SK-N-SH (cell line): ENCODE data around the gene NFIA. TPM values are rescaled to one million over a fixed set of nuclear protein-coding genes. Genes with fewer than 3 reads are reported as not detected.

Experiments
- CTCF ChIA-PET: fragments of 300-600, 350-600 bp; formaldehyde crosslinking; extraction: SDS; loops from one replicate; lab custom pipeline; 2021; lab: Yijun Ruan, JAX
- POLR2A ChIA-PET: fragments of 350-600 bp; sonication (Branson Sonifier 250); formaldehyde crosslinking; extraction: SDS; loops from one replicate; lab custom pipeline; 2020; ENCODE audit warnings: antibody characterized with exemption, inconsistent platforms; lab: Yijun Ruan, JAX
- DNase-seq: peaks from one replicate; pipeline ENCODE4 v3.0.0; 2012
- H2AFZ ChIP-seq: fragments of 200-600 bp; sonication (generic); 2 replicates; pipeline ENCODE4 v1.8.1; 2016; ENCODE audit warnings: antibody characterized with exemption, mild to moderate bottlenecking, low read depth
- H3F3A ChIP-seq: fragments of 200-600 bp; sonication (generic); replicated peaks from 2 replicates; pipeline ENCODE3; 2016; ENCODE audit warnings: antibody characterized with exemption, mild to moderate bottlenecking; ENCODE audit not compliant: insufficient read depth
- H3K27ac ChIP-seq, 2 experiments: fragments of 200-500 bp in 1 of 2; fragments of 200-600 bp in 1 of 2; sonication (Bioruptor generic) in 1 of 2; sonication (generic), shearing (Covaris generic) in 1 of 2; 2 replicates each; pipeline versions ENCODE4 v1.5.1 to v1.6.1; 2014 to 2016; ENCODE audit warnings: low read depth in 2 of 2, inconsistent platforms in 1 of 2, low read length in 1 of 2, mild to moderate bottlenecking in 1 of 2, mixed read lengths in 1 of 2
- H3K27me3 ChIP-seq: fragments of 200-600 bp; sonication (generic), shearing (Covaris generic); 2 replicates; pipeline ENCODE4 v1.6.1; 2016; ENCODE audit warnings: mixed run types; ENCODE audit not compliant: insufficient read depth
- H3K36me3 ChIP-seq, 2 experiments: fragments of 200-500 bp in 1 of 2; fragments of 200-600 bp in 1 of 2; sonication (Bioruptor generic) in 1 of 2; sonication (generic) in 1 of 2; replicated peaks in 1 of 2; 2 replicates each; pipeline versions ENCODE3 to v1.5.1; 2014 to 2016; ENCODE audit warnings: low read length in 1 of 2, mild to moderate bottlenecking in 1 of 2; ENCODE audit not compliant: insufficient read depth in 2 of 2, control insufficient read depth in 1 of 2
- H3K4me1 ChIP-seq, 2 experiments: fragments of 200-500 bp in 1 of 2; fragments of 200-600 bp in 1 of 2; sonication (Bioruptor generic) in 1 of 2; sonication (generic), shearing (Covaris generic) in 1 of 2; 2 replicates each; pipeline versions ENCODE4 v1.5.1 to v1.6.1; 2014 to 2016; ENCODE audit warnings: low read depth in 1 of 2, low read length in 1 of 2, mixed run types in 1 of 2; ENCODE audit not compliant: insufficient read depth in 2 of 2, control insufficient read depth in 1 of 2
- H3K4me2 ChIP-seq: fragments of 200-600 bp; sonication (generic), shearing (Covaris generic); 2 replicates; pipeline ENCODE4 v1.6.1; 2017; ENCODE audit warnings: mixed run types
- H3K4me3 ChIP-seq, 2 experiments: fragments of 200-500 bp in 1 of 2; fragments of 200-600 bp in 1 of 2; sonication (Bioruptor generic) in 1 of 2; sonication (generic), shearing (Covaris generic) in 1 of 2; 2 replicates each; pipeline versions ENCODE4 v1.5.1 to v1.8.1; 2014 to 2016; ENCODE audit warnings: low read depth in 2 of 2, inconsistent platforms in 1 of 2, low read length in 1 of 2, mild to moderate bottlenecking in 1 of 2, mixed read lengths in 1 of 2, moderate library complexity in 1 of 2
- H3K79me2 ChIP-seq: fragments of 200-600 bp; sonication (generic); 2 replicates; pipeline ENCODE4 v1.8.1; 2017; ENCODE audit warnings: mild to moderate bottlenecking; ENCODE audit not compliant: insufficient read depth
- H3K9ac ChIP-seq: fragments of 200-600 bp; sonication (generic); 2 replicates; pipeline ENCODE4 v1.6.1; 2017; ENCODE audit warnings: mixed run types
- H3K9me2 ChIP-seq: fragments of 200-600 bp; sonication (generic); 2 replicates; pipeline ENCODE4 v1.6.1; 2017; ENCODE audit warnings: mixed run types
- H3K9me3 ChIP-seq: fragments of 200-600 bp; sonication (generic); 2 replicates; pipeline ENCODE4 v1.6.1; 2017; ENCODE audit warnings: mixed run types, mild to moderate bottlenecking, moderate library complexity
- H4K20me1 ChIP-seq: fragments of 200-600 bp; sonication (generic); 2 replicates; pipeline ENCODE4 v1.6.1; 2017; ENCODE audit warnings: mild to moderate bottlenecking, mixed run types; ENCODE audit not compliant: insufficient read depth
- CHD2 ChIP-seq: fragments of 150-350 bp; IDR thresholded peaks from 2 replicates; pipeline ENCODE4 v1.6.1; 2018; ENCODE audit warnings: low read length; ENCODE audit not compliant: partially characterized antibody
- ELF1 ChIP-seq: IDR thresholded peaks from 2 replicates; pipeline ENCODE4 v1.4.0; 2012
- EP300 ChIP-seq, 2 experiments: IDR thresholded peaks; 2 replicates each; pipeline versions ENCODE4 v1.4.0 to v1.6.1; 2012; ENCODE audit warnings: borderline replicate concordance in 1 of 2, low read depth in 1 of 2, low read length in 1 of 2
- EZH2phosphoT487 ChIP-seq: fragments of 200-600 bp; sonication (generic); IDR thresholded peaks from 2 replicates; pipeline ENCODE4 v1.6.1; 2017; ENCODE audit warnings: low read depth, mixed run types, mild to moderate bottlenecking, antibody characterized with exemption, moderate library complexity, borderline replicate concordance
- FOXJ3 ChIP-seq: sonication (generic); formaldehyde crosslinking; IDR thresholded peaks from 2 replicates; pipeline ENCODE4 v1.5.1; 2020; ENCODE audit warnings: mild to moderate bottlenecking, missing genetic modification reagents
- GABPA ChIP-seq: IDR thresholded peaks from 2 replicates; pipeline ENCODE4 v1.4.0; 2012; ENCODE audit warnings: low read depth, mild to moderate bottlenecking
- GATA2 ChIP-seq: sonication (generic); formaldehyde crosslinking; IDR thresholded peaks from 2 replicates; pipeline ENCODE4 v1.5.0; 2020; ENCODE audit warnings: mild to moderate bottlenecking, missing genetic modification reagents
- NFIC ChIP-seq: IDR thresholded peaks from 2 replicates; pipeline ENCODE4 v1.4.0; 2012; ENCODE audit warnings: borderline replicate concordance
- RCOR1 ChIP-seq: fragments of 150-350 bp; IDR thresholded peaks from 2 replicates; pipeline ENCODE4 v1.6.1; 2017; ENCODE audit warnings: antibody characterized with exemption, low read length
- RFX5 ChIP-seq: IDR thresholded peaks from 2 replicates; pipeline ENCODE4 v1.6.1; 2012; ENCODE audit warnings: mild to moderate bottlenecking, improper control_type of control experiment, low read length
- RXRA ChIP-seq: IDR thresholded peaks from 2 replicates; pipeline ENCODE4 v1.4.0; 2012; ENCODE audit warnings: low read depth, mild to moderate bottlenecking, borderline replicate concordance
- TAF1 ChIP-seq: IDR thresholded peaks from 2 replicates; pipeline ENCODE4 v1.6.1; 2012; ENCODE audit warnings: low read depth, mild to moderate bottlenecking, low read length, moderate library complexity, borderline replicate concordance
- TCF12 ChIP-seq: IDR thresholded peaks from 2 replicates; pipeline ENCODE4 v1.4.0; 2012
- YY1 ChIP-seq: IDR thresholded peaks from 2 replicates; pipeline ENCODE4 v1.4.0; 2012; ENCODE audit warnings: low read depth, mild to moderate bottlenecking
- WGBS: methylation state at CpG from one replicate; pipeline ENCODE4 v1.1.6; 2017; ENCODE audit warnings: low lambda C conversion rate; 5-methylcytosine and 5-hydroxymethylcytosine counted together
- polyA plus RNA-seq, 3 experiments: library from polyadenylated mRNA; depleted of rRNA; stranded (reverse); fragments of >200 nt; gene quantifications; 2 replicates each; pipeline ENCODE4 v1.2.3, GENCODE V29; 2012
- TF ChIP-seq, protein P1 (sequence below): fragments of 150-350 bp; IDR thresholded peaks from 2 replicates; pipeline ENCODE4 v1.6.1; 2016; ENCODE audit warnings: mild to moderate bottlenecking, low read depth, low read length
- TF ChIP-seq, protein P2 (sequence below): IDR thresholded peaks from 2 replicates; pipeline ENCODE4; 2012
- TF ChIP-seq, protein P3 (sequence below): IDR thresholded peaks from 2 replicates; pipeline ENCODE4 v1.4.0; 2012; ENCODE audit warnings: low read depth, borderline replicate concordance

NFIA gene
- polyA plus RNA-seq, 1 of the 3 experiments (the other 2 are of a cell fraction), result 3.3 TPM

DNA sequence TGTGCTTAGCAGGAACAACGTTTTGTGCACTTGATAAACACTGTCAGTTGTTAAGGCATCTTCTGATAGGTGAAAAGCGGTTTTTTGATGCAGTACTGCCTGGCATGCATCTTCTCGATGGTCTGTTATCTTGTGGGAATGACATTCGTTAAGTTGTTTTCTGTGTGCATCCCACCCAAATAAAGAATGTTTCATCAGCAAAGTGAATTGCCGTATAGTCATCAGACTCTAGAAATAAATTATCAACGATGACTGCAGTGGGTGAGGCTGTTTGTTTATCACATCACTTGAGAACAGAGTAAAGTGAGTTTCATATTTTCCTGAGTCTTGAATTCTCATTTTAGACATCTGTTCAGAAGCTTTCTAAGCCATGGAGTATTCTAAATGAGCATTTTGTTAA is 34.1 kb downstream of the NFIA start:
- Histone ChIP-seq H2AFZ (no peak overlapping the region), H3K4me3 (no peak overlapping the region), H4K20me1 (no peaks in the 10 kb centered on the region), H3K4me1 (peaks cover 8 to 26% of the 10 kb centered on the region in 2 experiments; a peak in 3 of 4 replicates), H3K27ac (no peak overlapping the region), H3K27me3 (no peaks in the 10 kb centered on the region), H3K36me3 (no peaks in the 10 kb centered on the region), H3K9me2 (no peaks in the 10 kb centered on the region), H3K4me2 (no peak overlapping the region), H3K9me3 (no peaks in the 10 kb centered on the region), H3F3A (no peaks in the 10 kb centered on the region), H3K79me2 (no peaks in the 10 kb centered on the region), H3K9ac (no peak overlapping the region)
- no peak for DNase-seq
- POLR2A ChIA-PET, result no interaction called here
- WGBS, result 80% methylated on average over 6 of the region's 6 CpGs
- CTCF ChIA-PET, result interaction anchor here (1.4 kb wide), 1 partner anchor 27 kb away, joined by 3 read pairs; no protein-coding TSS in a partner anchor
- TF ChIP-seq TCF12 (no peak), NFIC (no peak), YY1 (no peak), RFX5 (no peak), GATA2 (no peak), CHD2 (no peak)
- TF ChIP-seq, protein P1, sequence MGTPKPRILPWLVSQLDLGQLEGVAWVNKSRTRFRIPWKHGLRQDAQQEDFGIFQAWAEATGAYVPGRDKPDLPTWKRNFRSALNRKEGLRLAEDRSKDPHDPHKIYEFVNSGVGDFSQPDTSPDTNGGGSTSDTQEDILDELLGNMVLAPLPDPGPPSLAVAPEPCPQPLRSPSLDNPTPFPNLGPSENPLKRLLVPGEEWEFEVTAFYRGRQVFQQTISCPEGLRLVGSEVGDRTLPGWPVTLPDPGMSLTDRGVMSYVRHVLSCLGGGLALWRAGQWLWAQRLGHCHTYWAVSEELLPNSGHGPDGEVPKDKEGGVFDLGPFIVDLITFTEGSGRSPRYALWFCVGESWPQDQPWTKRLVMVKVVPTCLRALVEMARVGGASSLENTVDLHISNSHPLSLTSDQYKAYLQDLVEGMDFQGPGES, result no peak

DNA sequence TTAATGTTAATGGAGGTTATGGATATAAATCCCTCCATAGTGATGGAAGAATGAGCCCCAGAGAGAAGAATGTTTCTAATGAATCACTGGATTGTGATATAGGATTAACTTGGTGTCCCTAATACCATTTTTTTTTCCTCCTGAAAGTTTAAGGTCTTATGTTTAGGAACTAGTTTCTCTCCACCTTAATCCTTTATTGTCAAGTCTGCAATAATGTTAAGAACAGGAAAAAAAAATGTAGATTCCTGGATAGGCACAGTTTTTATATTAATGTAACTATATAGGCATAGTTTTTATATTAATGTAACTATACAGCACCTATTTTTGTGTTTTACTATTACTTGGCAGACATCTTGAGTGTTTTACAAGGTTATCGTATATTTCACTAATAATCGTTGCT is 34.9 kb downstream of the NFIA start:
- Histone ChIP-seq H3K9ac (no peak overlapping the region), H4K20me1 (no peaks in the 10 kb centered on the region), H3K4me2 (no peak overlapping the region), H3K9me3 (no peaks in the 10 kb centered on the region), H3K4me3 (no peak overlapping the region), H3K27ac (no peak overlapping the region), H3K9me2 (no peaks in the 10 kb centered on the region), H3K4me1 (peaks cover 8 to 30% of the 10 kb centered on the region in 2 experiments; a peak in 3 of 4 replicates), H3F3A (no peaks in the 10 kb centered on the region), H3K27me3 (no peaks in the 10 kb centered on the region), H2AFZ (no peak overlapping the region), H3K79me2 (no peaks in the 10 kb centered on the region; the same call in 1 of the 2 replicates), H3K36me3 (no peaks in the 10 kb centered on the region)
- ChIA-PET POLR2A (no interaction called here), CTCF (no interaction called here)
- WGBS, result 97% methylated on average over 2 of the region's 2 CpGs
- TF ChIP-seq, protein P1, result no peak
- no peak for TF ChIP-seq ELF1
- TF ChIP-seq EP300 (IDR thresholded peaks at IDR 0.05; ENCODE audit: borderline replicate concordance in 1 of 2, low read depth in 1 of 2, low read length in 1 of 2), result no peak
- TF ChIP-seq YY1, result no peak
- no peak for TF ChIP-seq GABPA
- TF ChIP-seq, protein P2, sequence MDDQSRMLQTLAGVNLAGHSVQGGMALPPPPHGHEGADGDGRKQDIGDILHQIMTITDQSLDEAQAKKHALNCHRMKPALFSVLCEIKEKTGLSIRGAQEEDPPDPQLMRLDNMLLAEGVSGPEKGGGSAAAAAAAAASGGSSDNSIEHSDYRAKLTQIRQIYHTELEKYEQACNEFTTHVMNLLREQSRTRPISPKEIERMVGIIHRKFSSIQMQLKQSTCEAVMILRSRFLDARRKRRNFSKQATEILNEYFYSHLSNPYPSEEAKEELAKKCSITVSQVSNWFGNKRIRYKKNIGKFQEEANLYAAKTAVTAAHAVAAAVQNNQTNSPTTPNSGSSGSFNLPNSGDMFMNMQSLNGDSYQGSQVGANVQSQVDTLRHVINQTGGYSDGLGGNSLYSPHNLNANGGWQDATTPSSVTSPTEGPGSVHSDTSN, result no peak
- TF ChIP-seq CHD2, result no peak
- no peak for TF ChIP-seq RCOR1
- no peak for TF ChIP-seq RXRA
- no peak for TF ChIP-seq FOXJ3
- no peak for TF ChIP-seq TAF1
- TF ChIP-seq EZH2phosphoT487, result no peak
- TF ChIP-seq, protein P3, sequence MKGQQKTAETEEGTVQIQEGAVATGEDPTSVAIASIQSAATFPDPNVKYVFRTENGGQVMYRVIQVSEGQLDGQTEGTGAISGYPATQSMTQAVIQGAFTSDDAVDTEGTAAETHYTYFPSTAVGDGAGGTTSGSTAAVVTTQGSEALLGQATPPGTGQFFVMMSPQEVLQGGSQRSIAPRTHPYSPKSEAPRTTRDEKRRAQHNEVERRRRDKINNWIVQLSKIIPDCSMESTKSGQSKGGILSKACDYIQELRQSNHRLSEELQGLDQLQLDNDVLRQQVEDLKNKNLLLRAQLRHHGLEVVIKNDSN, result no peak
- no peak for DNase-seq
